Smooth muscle cell (in vitro differentiated cells): ENCODE data around the gene CAMTA1. TPM values are rescaled to one million over a fixed set of nuclear protein-coding genes. Genes with fewer than 3 reads are reported as not detected.

Experiments
- DNase-seq: peaks from one replicate; lab custom pipeline; 2025; ENCODE audit not compliant: unreplicated experiment; lab: John Stamatoyannopoulos, UW
- H2AFZ ChIP-seq: fragments of 200-600 bp; sonication (generic); 2 replicates; pipeline ENCODE4 v1.6.0; 2016; ENCODE audit warnings: antibody characterized with exemption, low read depth, mild to moderate bottlenecking
- H3F3A ChIP-seq: fragments of 200-600 bp; sonication (generic); 2 replicates; pipeline ENCODE4 v1.6.0; 2017; ENCODE audit warnings: antibody characterized with exemption, low read depth
- H3K27ac ChIP-seq: fragments of 200-600 bp; sonication (generic); 2 replicates; pipeline ENCODE4 v1.5.1; 2016; ENCODE audit warnings: low read depth, mild to moderate bottlenecking
- H3K27me3 ChIP-seq: fragments of 200-600 bp; sonication (generic); 2 replicates; pipeline ENCODE4 v1.6.1; 2016; ENCODE audit warnings: low read depth, mild to moderate bottlenecking
- H3K36me3 ChIP-seq: fragments of 200-600 bp; sonication (generic); 2 replicates; pipeline ENCODE4 v1.5.1; 2016; ENCODE audit warnings: low read depth
- H3K4me1 ChIP-seq: fragments of 200-600 bp; sonication (generic); 2 replicates; pipeline ENCODE4 v1.5.1; 2016; ENCODE audit warnings: low read depth
- H3K4me2 ChIP-seq: fragments of 200-600 bp; sonication (generic); 2 replicates; pipeline ENCODE4 v1.6.0; 2016; ENCODE audit warnings: mild to moderate bottlenecking
- H3K4me3 ChIP-seq: fragments of 200-600 bp; sonication (generic); 2 replicates; pipeline ENCODE4 v1.5.1; 2016; ENCODE audit warnings: mild to moderate bottlenecking
- H3K79me2 ChIP-seq: fragments of 200-600 bp; sonication (generic); 2 replicates; pipeline ENCODE4 v1.6.0; 2016; ENCODE audit warnings: low read depth, mild to moderate bottlenecking
- H3K9ac ChIP-seq: fragments of 200-600 bp; sonication (generic); 2 replicates; pipeline ENCODE4 v1.6.0; 2016; ENCODE audit warnings: low read depth
- H3K9me3 ChIP-seq: fragments of 200-600 bp; sonication (generic); replicated peaks from 2 replicates; pipeline ENCODE4 v1.5.1; 2016; ENCODE audit warnings: low read depth
- H4K20me1 ChIP-seq: fragments of 200-600 bp; sonication (generic); 2 replicates; pipeline ENCODE4 v1.6.0; 2016; ENCODE audit warnings: low read depth
- CTCF ChIP-seq: fragments of 200-600 bp; sonication (generic); IDR thresholded peaks from 2 replicates; pipeline ENCODE4 v1.5.1; 2017; ENCODE audit warnings: borderline replicate concordance, mild to moderate bottlenecking, antibody characterized with exemption; ENCODE audit not compliant: insufficient read depth, poor library complexity, severe bottlenecking
- WGBS: methylation state at CpG from one replicate; pipeline ENCODE4 v1.1.7; 2016; ENCODE audit warnings: low lambda C conversion rate; 5-methylcytosine and 5-hydroxymethylcytosine counted together
- polyA plus RNA-seq: library from polyadenylated mRNA; unstranded; fragments of >200 nt; fragmentation: Nextera tagmentation; extraction: Ambion mirVana; gene quantifications from 2 replicates; pipeline ENCODE4 v1.2.1, GENCODE V29; 2016
- total RNA-seq: library from RNA; depleted of rRNA; stranded (reverse); fragments of >200 nt; gene quantifications from 2 replicates; pipeline ENCODE4 v1.2.3, GENCODE V29; 2014

Gene CAMTA1
- total and polyA plus RNA-seq, 2 experiments from 2014 or later = 139 to 145 TPM

GRCh38 chr1:7432102-7432899 lies 647.0 kb downstream of the CAMTA1 start:
- Histone ChIP-seq H2AFZ (no peak overlapping the region), H3K79me2 (no peaks in the 10 kb centered on the region), H3K4me1 (no peaks in the 10 kb centered on the region), H4K20me1 (no peaks in the 10 kb centered on the region), H3K27ac (no peak overlapping the region), H3F3A (no peaks in the 10 kb centered on the region), H3K9me3 (no peaks in the 10 kb centered on the region), H3K9ac (no peak overlapping the region), H3K4me2 (no peak overlapping the region), H3K36me3 (no peaks in the 10 kb centered on the region), H3K27me3 (no peaks in the 10 kb centered on the region), H3K4me3 (no peak overlapping the region)
- 87% methylated on average over 15 of the region's 15 CpGs for WGBS
- TF ChIP-seq CTCF = no peak
- DNase-seq = no peak

DNA sequence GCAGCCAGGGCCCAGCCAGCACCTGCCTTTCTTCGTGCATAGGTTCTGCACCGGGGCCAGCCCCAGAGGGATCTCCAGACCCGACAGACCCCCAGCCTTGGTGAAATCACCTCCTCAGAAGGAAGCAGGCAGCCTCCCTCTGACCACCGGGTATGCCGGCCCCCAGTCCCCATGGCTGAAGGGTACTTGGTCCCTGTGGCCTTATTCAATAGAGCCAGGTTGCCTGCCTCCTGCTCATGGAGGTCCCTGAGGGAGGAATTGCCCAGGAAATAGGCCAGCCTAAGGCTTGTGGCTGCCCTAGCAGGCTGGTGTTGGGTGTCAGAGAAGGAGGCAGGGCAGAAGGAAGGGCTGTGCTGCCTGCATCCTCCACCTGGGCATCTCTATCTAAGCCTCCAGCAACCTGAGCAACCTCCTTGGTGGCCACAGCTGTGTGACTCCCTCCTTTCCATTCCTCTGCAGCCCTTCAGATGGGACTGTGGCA lies 647.7 kb downstream of the CAMTA1 start:
- H2AFZ ChIP-seq = no peak overlapping the region
- no peak overlapping the region for H3K9ac ChIP-seq
- H3K79me2 ChIP-seq = no peaks in the 10 kb centered on the region
- H3K4me1 ChIP-seq = no peaks in the 10 kb centered on the region
- no peaks in the 10 kb centered on the region for H3K9me3 ChIP-seq
- no peak overlapping the region for H3K4me3 ChIP-seq
- no peaks in the 10 kb centered on the region for H3K36me3 ChIP-seq
- WGBS = 93% methylated on average over 5 of the region's 5 CpGs
- H3K4me2 ChIP-seq = no peak overlapping the region
- no peaks in the 10 kb centered on the region for H4K20me1 ChIP-seq
- no peak overlapping the region for H3K27ac ChIP-seq
- no peaks in the 10 kb centered on the region for H3F3A ChIP-seq
- TF ChIP-seq CTCF = no peak
- H3K27me3 ChIP-seq = no peaks in the 10 kb centered on the region
- no peak for DNase-seq

DNA sequence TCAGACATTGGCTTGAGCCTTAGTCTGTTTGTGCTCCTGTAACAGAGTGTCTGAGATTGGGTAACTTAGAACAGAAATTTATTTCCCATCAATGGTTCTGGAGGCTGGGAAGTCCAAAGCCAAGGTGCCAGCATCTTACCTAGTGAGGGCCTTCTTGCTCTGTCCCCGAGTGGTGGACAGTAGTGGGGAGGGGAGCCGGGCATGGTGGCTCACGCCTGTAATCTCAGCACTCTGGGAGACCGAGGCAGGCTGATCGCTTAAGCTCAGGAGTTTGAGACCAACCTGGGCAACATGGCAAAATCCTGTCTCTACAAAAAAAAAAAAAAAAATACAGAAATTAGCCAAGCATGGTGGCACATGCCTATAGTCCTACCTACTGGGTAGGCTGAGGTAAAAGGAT lies 649.3 kb downstream of the CAMTA1 start:
- H3K79me2 ChIP-seq = no peaks in the 10 kb centered on the region
- H3K36me3 ChIP-seq = no peaks in the 10 kb centered on the region
- DNase-seq = no peak
- TF ChIP-seq CTCF = no peak
- no peak overlapping the region for H3K9ac ChIP-seq
- H3K9me3 ChIP-seq = no peaks in the 10 kb centered on the region
- H3F3A ChIP-seq = no peaks in the 10 kb centered on the region
- no peak overlapping the region for H3K4me3 ChIP-seq
- 100% methylated on average over 5 of the region's 5 CpGs for WGBS
- no peaks in the 10 kb centered on the region for H3K27me3 ChIP-seq
- H4K20me1 ChIP-seq = no peaks in the 10 kb centered on the region
- no peak overlapping the region for H3K4me2 ChIP-seq
- H3K4me1 ChIP-seq = no peaks in the 10 kb centered on the region
- no peak overlapping the region for H3K27ac ChIP-seq
- H2AFZ ChIP-seq = no peak overlapping the region
